H9 (cell line): ENCODE measurements around the gene PIM2. TPM values are rescaled to one million over a fixed set of nuclear protein-coding genes. Genes with fewer than 3 reads are reported as not detected.

ENCODE experiments used
- DNase-seq: peaks from one replicate; pipeline ENCODE4 v3.0.0-alpha.2; 2017
- H2AFZ ChIP-seq: one replicate; pipeline ENCODE4 v1.6.1; 2013; ENCODE audit warnings: mild to moderate bottlenecking, low read length, control low read depth, moderate library complexity
- H2AK5ac ChIP-seq: 2 replicates; pipeline ENCODE4 v1.6.1; 2013; ENCODE audit warnings: low read length, control low read depth, mixed read lengths; ENCODE audit not compliant: insufficient read length
- H2BK120ac ChIP-seq: one replicate; pipeline ENCODE4 v1.6.1; 2013; ENCODE audit warnings: low read depth, mild to moderate bottlenecking, low read length, control low read depth, inconsistent platforms; ENCODE audit not compliant: poor library complexity, severe bottlenecking
- H2BK12ac ChIP-seq: 2 replicates; pipeline ENCODE4 v1.6.1; 2013; ENCODE audit warnings: low read length, control low read depth, mixed read lengths, low read depth; ENCODE audit not compliant: insufficient read length
- H2BK15ac ChIP-seq: 2 replicates; pipeline ENCODE4 v1.6.1; 2013; ENCODE audit warnings: low read depth, low read length, control low read depth
- H2BK20ac ChIP-seq: one replicate; pipeline ENCODE4 v1.6.1; 2013; ENCODE audit warnings: low read depth, mild to moderate bottlenecking, low read length, control low read depth, inconsistent platforms; ENCODE audit not compliant: poor library complexity, severe bottlenecking
- H2BK5ac ChIP-seq: 2 replicates; pipeline ENCODE4 v1.6.1; 2013; ENCODE audit warnings: low read length, control low read depth, mixed read lengths; ENCODE audit not compliant: insufficient read length
- H3K14ac ChIP-seq: 2 replicates; pipeline ENCODE4 v1.6.1; 2013; ENCODE audit warnings: low read length, control low read depth; ENCODE audit not compliant: insufficient read depth
- H3K18ac ChIP-seq: 2 replicates; pipeline ENCODE4 v1.6.1; 2013; ENCODE audit warnings: low read depth, mild to moderate bottlenecking, mixed read lengths, low read length, control low read depth; ENCODE audit not compliant: insufficient read length
- H3K23ac ChIP-seq: 2 replicates; pipeline ENCODE4 v1.6.1; 2013; ENCODE audit warnings: low read length, control low read depth, mixed read lengths, low read depth; ENCODE audit not compliant: insufficient read length
- H3K23me2 ChIP-seq: 2 replicates; pipeline ENCODE4 v1.6.1; 2013; ENCODE audit warnings: low read depth, mild to moderate bottlenecking, mixed read lengths, low read length, control low read depth; ENCODE audit not compliant: insufficient read length, poor library complexity, severe bottlenecking
- H3K27ac ChIP-seq: 2 replicates; pipeline ENCODE4 v1.5.1; 2013; ENCODE audit warnings: low read length, control low read depth, mixed read lengths, low read depth; ENCODE audit not compliant: insufficient read length
- H3K27me3 ChIP-seq: 2 replicates; pipeline ENCODE4 v1.6.1; 2013; ENCODE audit warnings: low read length, control low read depth, inconsistent platforms; ENCODE audit not compliant: insufficient read depth
- H3K4ac ChIP-seq: 2 replicates; pipeline ENCODE4 v1.6.1; 2013; ENCODE audit warnings: low read depth, mild to moderate bottlenecking, control low read depth, inconsistent platforms, low read length, moderate library complexity
- H3K4me1 ChIP-seq: 2 replicates; pipeline ENCODE4 v1.6.1; 2013; ENCODE audit warnings: low read length, control low read depth, inconsistent platforms; ENCODE audit not compliant: insufficient read depth
- H3K4me2 ChIP-seq: 2 replicates; pipeline ENCODE4 v1.6.1; 2013; ENCODE audit warnings: low read length, control low read depth, mixed read lengths; ENCODE audit not compliant: insufficient read length, insufficient read depth
- H3K56ac ChIP-seq: 2 replicates; pipeline ENCODE4 v1.6.1; 2013; ENCODE audit warnings: low read depth, mild to moderate bottlenecking, mixed read lengths, low read length, control low read depth; ENCODE audit not compliant: insufficient read length
- H3K79me1 ChIP-seq: 2 replicates; pipeline ENCODE4 v1.6.1; 2013; ENCODE audit warnings: low read depth, mild to moderate bottlenecking, moderate library complexity, low read length, control low read depth, inconsistent platforms; ENCODE audit not compliant: insufficient read depth, poor library complexity, severe bottlenecking
- H3K79me2 ChIP-seq: 2 replicates; pipeline ENCODE4 v1.6.1; 2013; ENCODE audit warnings: low read length, control low read depth, inconsistent platforms; ENCODE audit not compliant: insufficient read depth
- H3K9ac ChIP-seq: 2 replicates; pipeline ENCODE4 v1.6.1; 2013; ENCODE audit warnings: low read length, control low read depth, mixed read lengths; ENCODE audit not compliant: insufficient read length; ENCODE audit errors: extremely low read depth
- H3K9me3 ChIP-seq: one replicate; pipeline ENCODE4 v1.6.1; 2013; ENCODE audit warnings: low read depth, low read length, inconsistent platforms; ENCODE audit not compliant: control insufficient read depth
- H3T11ph ChIP-seq: one replicate; pipeline ENCODE4 v1.6.1; 2013; ENCODE audit warnings: mild to moderate bottlenecking, low read length, control low read depth, inconsistent platforms
- H4K20me1 ChIP-seq: one replicate; pipeline ENCODE4 v1.6.1; 2013; ENCODE audit not compliant: control insufficient read depth, insufficient read length, insufficient read depth
- H4K5ac ChIP-seq: 2 replicates; pipeline ENCODE4 v1.6.1; 2013; ENCODE audit warnings: low read depth, mild to moderate bottlenecking, mixed read lengths, low read length, control low read depth; ENCODE audit not compliant: insufficient read length
- H4K8ac ChIP-seq: replicated peaks from 2 replicates; pipeline ENCODE4 v1.6.1; 2013; ENCODE audit warnings: low read length, control low read depth, mixed read lengths, low read depth; ENCODE audit not compliant: insufficient read length
- H4K91ac ChIP-seq: 2 replicates; pipeline ENCODE4 v1.6.1; 2013; ENCODE audit warnings: low read depth, mild to moderate bottlenecking, moderate library complexity, mixed read lengths, low read length, control low read depth; ENCODE audit not compliant: insufficient read length
- H3K27ac Mint-ChIP-seq, 3 experiments: 2 replicates in 2 of 3; 3 replicates in 1 of 3; pipeline ENCODE4 v1.8.0; 2020 to 2021; ENCODE audit warnings: mixed read lengths in 3 of 3, mild to moderate bottlenecking in 1 of 3, moderate library complexity in 1 of 3
- H3K27me3 Mint-ChIP-seq: 2 replicates; pipeline ENCODE4 v1.8.0; 2021; ENCODE audit warnings: low read depth, mild to moderate bottlenecking, moderate library complexity, mixed read lengths
- H3K36me3 Mint-ChIP-seq, 3 experiments: 2 replicates in 2 of 3; 3 replicates in 1 of 3; pipeline ENCODE4 v1.8.0; 2020 to 2021; ENCODE audit warnings: low read depth in 3 of 3, mixed read lengths in 3 of 3; ENCODE audit not compliant: insufficient read depth in 1 of 3
- H3K4me1 Mint-ChIP-seq, 2 experiments: 2 replicates each; pipeline ENCODE4 v1.8.0; 2020; ENCODE audit warnings: mixed read lengths in 2 of 2
- H3K4me3 Mint-ChIP-seq, 2 experiments: 2 replicates in 1 of 2; 3 replicates in 1 of 2; pipeline ENCODE4 v1.8.0; 2020 to 2021; ENCODE audit warnings: mild to moderate bottlenecking in 2 of 2, mixed read lengths in 2 of 2, moderate library complexity in 1 of 2
- H3K9me3 Mint-ChIP-seq, 2 experiments: 2 replicates in 1 of 2; 3 replicates in 1 of 2; pipeline ENCODE4 v1.8.0; 2020; ENCODE audit warnings: mild to moderate bottlenecking in 2 of 2, mixed read lengths in 2 of 2, moderate library complexity in 1 of 2
- WGBS: extraction: QIAGEN DNeasy Blood & Tissue Kit; methylation state at CpG from one replicate; pipeline ENCODE4 v1.1.7; 2013; ENCODE audit warnings: missing lambda C conversion rate, low lambda C conversion rate, mixed read lengths; ENCODE audit not compliant: insufficient read length; ENCODE audit errors: extremely low coverage; 5-methylcytosine and 5-hydroxymethylcytosine counted together
- total RNA-seq: library from RNA; stranded (reverse); gene quantifications from 2 replicates; pipeline ENCODE4 v1.2.1, GENCODE V29; 2021
- TF ChIP-seq, protein P1 (sequence below): fragments of 200-600 bp; sonication (generic); conservative IDR thresholded peaks from 3 replicates; pipeline ENCODE4 v1.8.0; 2021; ENCODE audit warnings: antibody characterized with exemption, mild to moderate bottlenecking

Gene PIM2
- total RNA-seq, 1 experiment from 2014 or later: 163 TPM

DNA sequence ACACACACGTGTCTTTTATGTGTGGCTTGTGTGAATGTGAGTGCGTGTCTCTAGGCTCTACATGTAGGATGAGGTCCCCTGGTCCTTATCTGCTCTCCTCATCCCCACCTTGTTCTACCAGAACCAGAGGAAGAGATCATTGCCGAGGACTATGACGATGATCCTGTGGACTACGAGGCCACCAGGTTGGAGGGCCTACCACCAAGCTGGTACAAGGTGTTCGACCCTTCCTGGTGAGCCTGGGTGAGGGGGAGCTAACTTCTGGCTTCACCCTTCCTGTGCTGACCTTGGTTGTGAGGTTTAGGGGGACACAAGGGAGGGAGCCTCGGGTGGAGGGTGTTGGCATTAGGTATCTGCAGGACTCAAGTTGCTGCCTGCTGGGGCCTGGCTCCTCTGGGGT lies 17.8 kb downstream of the PIM2 start:
- Histone ChIP-seq H3K23me2 (peaks cover 10% of the 10 kb centered on the region), H2BK15ac (no peak overlapping the region), H4K91ac (no peak overlapping the region), H2BK5ac (no peak overlapping the region), H2BK20ac (no peak overlapping the region), H3K27ac (no peak overlapping the region), H3K27me3 (no peaks in the 10 kb centered on the region), H3K4me2 (no peak overlapping the region), H2BK120ac (no peak overlapping the region), H4K20me1 (peaks cover 3% of the 10 kb centered on the region), H3T11ph (no peak overlapping the region), H3K9ac (no peak overlapping the region), H2AFZ (no peak overlapping the region), H3K79me1 (no peaks in the 10 kb centered on the region), H3K56ac (no peak overlapping the region), H3K23ac (no peak overlapping the region), H3K18ac (no peak overlapping the region), H3K9me3 (no peaks in the 10 kb centered on the region), H3K4me1 (no peaks in the 10 kb centered on the region), H2BK12ac (no peak overlapping the region), H2AK5ac (no peak overlapping the region), H3K79me2 (no peaks in the 10 kb centered on the region; the same call in 1 of the 2 replicates), H3K4ac (no peak overlapping the region), H4K8ac (no peak overlapping the region), H4K5ac (no peak overlapping the region), H3K14ac (no peak overlapping the region)
- Mint-ChIP-seq H3K27me3 (no peaks in the 10 kb centered on the region; the same call in none of the 2 replicates), H3K27ac (no peak overlapping the region), H3K4me3 (0 out of 5 replicates have a peak overlapping the region, but pooled peaks of 1 of the 2 experiments have one; percentile 17), H3K9me3 (peaks cover 77 to 86% of the 10 kb centered on the region in 2 experiments), H3K4me1 (peaks cover 5 to 12% of the 10 kb centered on the region in 2 experiments), H3K36me3 (peaks cover 23 to 63% (median 44%) of the 10 kb centered on the region in 3 experiments)
- TF ChIP-seq, protein P1, sequence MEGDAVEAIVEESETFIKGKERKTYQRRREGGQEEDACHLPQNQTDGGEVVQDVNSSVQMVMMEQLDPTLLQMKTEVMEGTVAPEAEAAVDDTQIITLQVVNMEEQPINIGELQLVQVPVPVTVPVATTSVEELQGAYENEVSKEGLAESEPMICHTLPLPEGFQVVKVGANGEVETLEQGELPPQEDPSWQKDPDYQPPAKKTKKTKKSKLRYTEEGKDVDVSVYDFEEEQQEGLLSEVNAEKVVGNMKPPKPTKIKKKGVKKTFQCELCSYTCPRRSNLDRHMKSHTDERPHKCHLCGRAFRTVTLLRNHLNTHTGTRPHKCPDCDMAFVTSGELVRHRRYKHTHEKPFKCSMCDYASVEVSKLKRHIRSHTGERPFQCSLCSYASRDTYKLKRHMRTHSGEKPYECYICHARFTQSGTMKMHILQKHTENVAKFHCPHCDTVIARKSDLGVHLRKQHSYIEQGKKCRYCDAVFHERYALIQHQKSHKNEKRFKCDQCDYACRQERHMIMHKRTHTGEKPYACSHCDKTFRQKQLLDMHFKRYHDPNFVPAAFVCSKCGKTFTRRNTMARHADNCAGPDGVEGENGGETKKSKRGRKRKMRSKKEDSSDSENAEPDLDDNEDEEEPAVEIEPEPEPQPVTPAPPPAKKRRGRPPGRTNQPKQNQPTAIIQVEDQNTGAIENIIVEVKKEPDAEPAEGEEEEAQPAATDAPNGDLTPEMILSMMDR: no peak
- no CpG with 5 or more reads among the region's 7 CpGs for WGBS
- DNase-seq: no peak
